ENCODE results near the gene TERC. TPM values are rescaled to one million over a fixed set of nuclear protein-coding genes. Genes with fewer than 3 reads are reported as not detected.
A peak's percentile ranks its signal among the peaks of the same experiment; 100 is the strongest.

Gene TERC
- total and polyA plus RNA-seq, 10 of the 15 experiments (the other 5 are each of a cell fraction or from before 2014, with no cell fraction given) = 0.43 to 125 (median 6.2) TPM; not detected in 4

DNA sequence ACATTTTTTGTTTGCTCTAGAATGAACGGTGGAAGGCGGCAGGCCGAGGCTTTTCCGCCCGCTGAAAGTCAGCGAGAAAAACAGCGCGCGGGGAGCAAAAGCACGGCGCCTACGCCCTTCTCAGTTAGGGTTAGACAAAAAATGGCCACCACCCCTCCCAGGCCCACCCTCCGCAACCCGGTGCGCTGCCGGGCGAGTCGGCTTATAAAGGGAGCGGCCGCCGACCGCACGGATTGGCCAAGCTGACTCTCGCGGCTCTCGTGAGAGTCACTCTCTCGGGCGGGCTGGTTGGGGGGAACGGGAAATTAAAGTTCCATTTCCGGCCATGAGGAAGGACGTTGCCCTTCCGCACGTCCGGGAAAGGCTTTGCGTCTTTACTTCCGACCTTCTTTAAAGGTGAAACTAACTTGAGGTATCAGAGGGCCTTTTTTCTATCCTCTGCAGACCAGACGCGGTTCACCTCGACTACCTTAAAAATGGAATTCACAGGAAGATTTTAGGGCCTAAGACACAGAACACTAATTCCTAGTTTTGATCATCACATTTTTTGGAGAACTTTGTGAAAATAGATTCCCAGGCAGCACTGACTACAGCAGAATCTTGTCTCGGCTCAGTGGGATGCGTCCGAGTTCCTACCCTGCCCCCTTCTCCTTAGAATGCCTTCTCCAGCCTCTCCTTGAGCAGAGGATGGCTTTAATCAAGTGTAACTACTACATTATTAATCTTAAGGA is at the start of gene TERC (continued):
- TF ChIP-seq STAT3 (IDR thresholded peaks at IDR 0.05; ENCODE audit: low read depth, low read length) = no peak
- TF ChIP-seq PAX5 (IDR thresholded peaks at IDR 0.05; ENCODE audit: borderline replicate concordance, low read depth, low read length) = no peak
- TF ChIP-seq CBX3 (IDR thresholded peaks at IDR 0.05; ENCODE audit: borderline replicate concordance, low read depth) = no peak
- no peak for TF ChIP-seq ZNF207 (IDR thresholded peaks at IDR 0.05; ENCODE audit: borderline replicate concordance)
- no peak for TF ChIP-seq MXI1 (IDR thresholded peaks at IDR 0.05; ENCODE audit: low read depth, low read length)
- TF ChIP-seq CUX1 (IDR thresholded peaks at IDR 0.05; ENCODE audit: insufficient replicate concordance, low read depth, low read length) = no peak
- TF ChIP-seq ETV6 (conservative IDR thresholded peaks at IDR 0.05 in 1 of 2, IDR thresholded peaks at IDR 0.05 in 1 of 2; ENCODE audit: borderline replicate concordance in 1 of 2, low read depth in 1 of 2) = peak in 1 of 2 experiments; percentile 98; a peak in 2 of 4 replicates
- no peak for TF ChIP-seq RFX5 (IDR thresholded peaks at IDR 0.05; ENCODE audit: low read depth, low read length)
- no peak for TF ChIP-seq SREBF1 (IDR thresholded peaks at IDR 0.05; ENCODE audit: low read length)
- no peak; the same call in 1 of the 2 replicates for TF ChIP-seq GATAD2B (conservative IDR thresholded peaks at IDR 0.05; ENCODE audit: low read depth)
- TF ChIP-seq PAX8 (IDR thresholded peaks at IDR 0.05) = no peak
- TF ChIP-seq POLR2AphosphoS2 (IDR thresholded peaks at IDR 0.05; ENCODE audit: low read depth, low read length) = peak; percentile 75; the same call in 1 of the 2 replicates
- TF ChIP-seq BMI1 (IDR thresholded peaks at IDR 0.05; ENCODE audit: borderline replicate concordance) = no peak
- TF ChIP-seq CBX5 (IDR thresholded peaks at IDR 0.05; ENCODE audit: low read depth) = peak; percentile 52
- no peak for TF ChIP-seq IKZF2 (IDR thresholded peaks at IDR 0.05)
- TF ChIP-seq, protein P1, sequence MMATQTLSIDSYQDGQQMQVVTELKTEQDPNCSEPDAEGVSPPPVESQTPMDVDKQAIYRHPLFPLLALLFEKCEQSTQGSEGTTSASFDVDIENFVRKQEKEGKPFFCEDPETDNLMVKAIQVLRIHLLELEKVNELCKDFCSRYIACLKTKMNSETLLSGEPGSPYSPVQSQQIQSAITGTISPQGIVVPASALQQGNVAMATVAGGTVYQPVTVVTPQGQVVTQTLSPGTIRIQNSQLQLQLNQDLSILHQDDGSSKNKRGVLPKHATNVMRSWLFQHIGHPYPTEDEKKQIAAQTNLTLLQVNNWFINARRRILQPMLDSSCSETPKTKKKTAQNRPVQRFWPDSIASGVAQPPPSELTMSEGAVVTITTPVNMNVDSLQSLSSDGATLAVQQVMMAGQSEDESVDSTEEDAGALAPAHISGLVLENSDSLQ (IDR thresholded peaks at IDR 0.05) = no peak; the same call in 1 of the 2 replicates
- TF ChIP-seq ASH2L (IDR thresholded peaks at IDR 0.05; ENCODE audit: borderline replicate concordance, low read depth) = no peak
- TF ChIP-seq CTCF (IDR thresholded peaks at IDR 0.05 in 2 of 3, conservative IDR thresholded peaks at IDR 0.05 in 1 of 3; ENCODE audit: control insufficient read depth in 2 of 3, extremely low read depth in 1 of 3, insufficient read depth in 1 of 3, low read depth in 3 of 3, low read length in 3 of 3) = no peak
- TF ChIP-seq SRF (IDR thresholded peaks at IDR 0.05; ENCODE audit: low read depth in 2 of 2, low read length in 2 of 2) = 0 out of 4 replicates have a peak, but pooled peaks of 1 of the 2 experiments have one; percentile 59

Data from GM12878 (cell line).